K562 (cell line): Measurements from ENCODE around the gene RBM19. TPM values are rescaled to one million over a fixed set of nuclear protein-coding genes. Genes with fewer than 3 reads are reported as not detected.
A peak's percentile ranks its signal among the peaks of the same experiment; 100 is the strongest.

Experiments used
- ATAC-seq: fragments of 200-7000 bp; cut with Tn5 transposase; 3 replicates; pipeline ENCODE4 v1.9.1; 2020; ENCODE audit warnings: moderate library complexity
- BruUV-seq: library from RNA; stranded (reverse); fragments of 400-500 nt; replicated peaks from 2 replicates; lab custom pipeline; 2021; lab: Mats Ljungman, UMichigan
- CTCF ChIA-PET: fragments of 300-600 bp; formaldehyde crosslinking; extraction: SDS; loops from one replicate; lab custom pipeline; 2021; ENCODE audit warnings: low intra/inter-chr PET ratio; lab: Yijun Ruan, JAX
- POLR2A ChIA-PET: fragments of 300-600, 350-650 bp; sonication (Branson Sonifier 250); formaldehyde crosslinking; extraction: SDS; loops from one replicate; lab custom pipeline; 2021; ENCODE audit warnings: antibody characterized with exemption, inconsistent platforms; lab: Yijun Ruan, JAX
- DNase-seq, 4 experiments: peaks; one replicate each; pipeline versions ENCODE4 v3.0.0 to v3.0.0-alpha.2; 2011 to 2018; ENCODE audit warnings: low spot score in 3 of 4, mixed read lengths in 3 of 4; ENCODE audit errors: extremely low read depth in 1 of 4
- FAIRE-seq: peaks from 2 replicates; lab custom pipeline; 2011; peaks lifted over from hg19 to GRCh38; lab: Jason Lieb, UNC
- H2AFZ ChIP-seq: 2 replicates; pipeline ENCODE4 v1.6.0; 2011; ENCODE audit warnings: low read depth, low read length, control low read depth, inconsistent platforms
- H3K27ac ChIP-seq: fragments of 200-600 bp; 3 replicates; pipeline ENCODE4 v1.8.0; 2011; ENCODE audit warnings: low read depth, mild to moderate bottlenecking, control low read depth, inconsistent platforms, low read length, moderate library complexity, mixed read lengths; ENCODE audit errors: extremely low read depth
- H3K27me3 ChIP-seq, 2 experiments: fragments of 300-600 bp in 1 of 2; 2 replicates in 1 of 2; 3 replicates in 1 of 2; pipeline versions ENCODE4 v1.6.0 to v1.8.0; 2011; ENCODE audit warnings: inconsistent platforms in 2 of 2, low read length in 2 of 2, mild to moderate bottlenecking in 1 of 2, mixed read lengths in 1 of 2, moderate library complexity in 1 of 2; ENCODE audit not compliant: control insufficient read depth in 2 of 2, insufficient read depth in 2 of 2
- H3K36me3 ChIP-seq: fragments of 300-600 bp; 3 replicates; pipeline ENCODE4 v1.8.0; 2011; ENCODE audit warnings: mild to moderate bottlenecking, low read length, inconsistent platforms; ENCODE audit not compliant: control insufficient read depth, insufficient read depth
- H3K4me1 ChIP-seq, 2 experiments: fragments of 200-600 bp in 1 of 2; replicated peaks in 1 of 2; 2 replicates in 1 of 2; 3 replicates in 1 of 2; pipeline versions ENCODE4 v1.5.1 to v1.8.0; 2011; ENCODE audit warnings: inconsistent platforms in 2 of 2, low read length in 2 of 2, mild to moderate bottlenecking in 1 of 2, mixed read lengths in 1 of 2, moderate library complexity in 1 of 2; ENCODE audit not compliant: control insufficient read depth in 2 of 2, insufficient read depth in 2 of 2
- H3K4me2 ChIP-seq: 2 replicates; pipeline ENCODE4 v1.6.1; 2011; ENCODE audit warnings: low read length, control low read depth, inconsistent platforms, mixed read lengths; ENCODE audit not compliant: insufficient read depth
- H3K4me3 ChIP-seq: fragments of 200-600 bp; sonication (generic), shearing (Covaris generic); 2 replicates; pipeline ENCODE4 v1.5.1; 2016; ENCODE audit warnings: control low read depth, inconsistent platforms
- H3K79me2 ChIP-seq: fragments of 200-600 bp; 3 replicates; pipeline ENCODE4 v1.8.0; 2011; ENCODE audit warnings: low read length, inconsistent platforms; ENCODE audit not compliant: control insufficient read depth, insufficient read depth
- H3K9ac ChIP-seq, 2 experiments: 2 replicates each; pipeline versions ENCODE4 v1.6.0 to v1.6.1; 2011; ENCODE audit warnings: low read depth in 2 of 2, low read length in 2 of 2, control low read depth in 1 of 2, inconsistent platforms in 1 of 2, mild to moderate bottlenecking in 1 of 2, mixed read lengths in 1 of 2; ENCODE audit not compliant: insufficient read depth in 1 of 2
- H3K9me1 ChIP-seq: one replicate; pipeline ENCODE4 v1.6.0; 2011; ENCODE audit warnings: inconsistent platforms, mild to moderate bottlenecking, low read length, moderate library complexity; ENCODE audit not compliant: control insufficient read depth, insufficient read depth
- H3K9me3 ChIP-seq: replicated peaks from 2 replicates; pipeline ENCODE4 v1.5.1; 2011; ENCODE audit warnings: low read depth, low read length, inconsistent platforms; ENCODE audit not compliant: control insufficient read depth, insufficient read depth
- H4K20me1 ChIP-seq: replicated peaks from 2 replicates; pipeline ENCODE4 v1.6.1; 2011; ENCODE audit warnings: low read length, inconsistent platforms, mixed read lengths; ENCODE audit not compliant: control insufficient read depth, insufficient read depth
- CCAR2 ChIP-seq: fragments of 200-400 bp; formaldehyde crosslinking; IDR thresholded peaks from 2 replicates; pipeline ENCODE4 v1.6.1; 2017; ENCODE audit warnings: mild to moderate bottlenecking, low read depth, low read length
- CEBPB ChIP-seq: fragments of 450-650 bp; IDR thresholded peaks from 2 replicates; pipeline ENCODE4 v1.6.1; 2016; ENCODE audit warnings: missing genetic modification characterization, missing compliant biosample characterization
- ELF1 ChIP-seq: fragments of 200-800 bp; sonication (Bioruptor generic); IDR thresholded peaks from 2 replicates; pipeline ENCODE4 v1.6.1; 2016; ENCODE audit warnings: missing genetic modification characterization, missing compliant biosample characterization
- GABPB2 ChIP-seq: fragments of 250-450 bp; sonication (Bioruptor Pico); conservative IDR thresholded peaks from 2 replicates; pipeline ENCODE4 v1.5.1; 2021; ENCODE audit warnings: mild to moderate bottlenecking
- HMG20B ChIP-seq: fragments of 250-450 bp; sonication (Bioruptor Pico); IDR thresholded peaks from 2 replicates; pipeline ENCODE4 v1.5.0; 2021; ENCODE audit warnings: mild to moderate bottlenecking
- MCM2 ChIP-seq: fragments of 450-650 bp; IDR thresholded peaks from 2 replicates; pipeline ENCODE4 v1.6.1; 2017; ENCODE audit warnings: low read depth, mild to moderate bottlenecking
- MIER1 ChIP-seq: fragments of 450-650 bp; IDR thresholded peaks from 2 replicates; pipeline ENCODE4 v1.6.1; 2016; ENCODE audit warnings: antibody characterized with exemption, mild to moderate bottlenecking, low read depth
- MTA3 ChIP-seq: fragments of 450-650 bp; formaldehyde crosslinking; IDR thresholded peaks from 2 replicates; pipeline ENCODE4 v1.6.1; 2017; ENCODE audit warnings: mild to moderate bottlenecking, borderline replicate concordance
- NFYB ChIP-seq: IDR thresholded peaks from 2 replicates; pipeline ENCODE4 v1.6.1; 2011; ENCODE audit warnings: mild to moderate bottlenecking, moderate library complexity; ENCODE audit not compliant: insufficient read length; ENCODE audit errors: extremely low read depth
- POLR2G ChIP-seq: fragments of 200-400 bp; formaldehyde crosslinking; IDR thresholded peaks from 2 replicates; pipeline ENCODE4 v1.6.1; 2017; ENCODE audit warnings: low read depth, mild to moderate bottlenecking, antibody characterized with exemption, low read length, moderate library complexity
- PTBP1 ChIP-seq: fragments of 200-400 bp; formaldehyde crosslinking; IDR thresholded peaks from 2 replicates; pipeline ENCODE4 v1.6.1; 2017; ENCODE audit warnings: low read depth, low read length
- TCFL5 ChIP-seq: fragments of 250-450 bp; sonication (Bioruptor Pico); conservative IDR thresholded peaks from 2 replicates; pipeline ENCODE4 v1.6.1; 2021; ENCODE audit warnings: mild to moderate bottlenecking, moderate library complexity, matching md5 sums
- ZBTB7A ChIP-seq: IDR thresholded peaks from 2 replicates; pipeline ENCODE4 v1.6.1; 2011; ENCODE audit warnings: low read depth, mild to moderate bottlenecking, low read length, moderate library complexity, borderline replicate concordance; ENCODE audit not compliant: control insufficient read depth
- ZNF445 ChIP-seq: fragments of 250-450 bp; sonication (Bioruptor Pico); IDR thresholded peaks from 2 replicates; pipeline ENCODE4 v1.4.0; 2020; ENCODE audit warnings: low read depth, mild to moderate bottlenecking, moderate library complexity
- WGBS: fragments of 100-300 bp; shearing (Covaris generic); methylation state at CpG from one replicate; pipeline ENCODE4 v1.1.6; 2016; ENCODE audit warnings: low coverage, mixed read lengths; ENCODE audit not compliant: insufficient coverage; ENCODE audit errors: missing lambda C conversion rate; 5-methylcytosine and 5-hydroxymethylcytosine counted together
- in situ Hi-C: fragments of 300-500 bp; cut with MboI; formaldehyde crosslinking; loops from 4 replicates; pipeline ENCODE4 v1.15.0; 2018; ENCODE audit warnings: inconsistent platforms, mixed read lengths
- intact Hi-C: fragments of 100-400 bp; cut with micrococcal nuclease; formaldehyde crosslinking; loops from 2 replicates; pipeline ENCODE4 v1.14.2; 2022
- polyA plus RNA-seq, 8 experiments: library from polyadenylated mRNA; depleted of rRNA in 4 of 8; stranded (reverse) in 5 of 8; unstranded in 3 of 8; fragments of >200 nt; fragmentation: Nextera tagmentation in 2 of 8; fragmentation: Illumina TruSeq in 1 of 8; extraction: Ambion mirVana in 2 of 8; extraction: Trizol in 1 of 8; gene quantifications; 2 replicates each; pipeline versions ENCODE4 v1.2.1 to v1.2.3, GENCODE V29; 2011 to 2014; ENCODE audit warnings: inconsistent platforms in 1 of 8, missing spikeins in 1 of 8
- total RNA-seq, 7 experiments: library from RNA; depleted of rRNA in 6 of 7; stranded (reverse); fragments of >200 nt in 6 of 7; fragmentation: Illumina TruSeq in 2 of 7; extraction: Trizol in 2 of 7; gene quantifications; 2 replicates each; pipeline versions ENCODE4 v1.2.1 to v1.2.3, GENCODE V29; 2011 to 2021; ENCODE audit warnings: low replicate concordance in 1 of 7
- TF ChIP-seq, protein P1 (sequence below): fragments of 250-450 bp; sonication (Bioruptor Pico); IDR thresholded peaks from 2 replicates; pipeline ENCODE4 v1.5.0; 2021
- TF ChIP-seq, protein P2 (sequence below), 2 experiments: fragments of 200-800 bp in 1 of 2; sonication (Bioruptor generic) in 1 of 2; sonication (generic) in 1 of 2; formaldehyde crosslinking in 1 of 2; IDR thresholded peaks in 1 of 2; conservative IDR thresholded peaks in 1 of 2; 2 replicates each; pipeline versions ENCODE4 v1.5.0 to v1.6.1; 2016 to 2020; ENCODE audit warnings: missing compliant biosample characterization in 1 of 2, missing genetic modification characterization in 1 of 2, missing genetic modification reagents in 1 of 2
- TF ChIP-seq, protein P3 (sequence below), 2 experiments: fragments of 450-650 bp in 1 of 2; sonication (generic) in 1 of 2; formaldehyde crosslinking in 1 of 2; IDR thresholded peaks in 1 of 2; conservative IDR thresholded peaks in 1 of 2; 2 replicates each; pipeline versions ENCODE4 v1.6.1 to v1.8.1; 2016 to 2023; ENCODE audit warnings: mild to moderate bottlenecking in 2 of 2, moderate library complexity in 2 of 2, inconsistent platforms in 1 of 2, missing genetic modification reagents in 1 of 2

The RBM19 gene
- total and polyA plus RNA-seq, 9 of the 15 experiments (the other 6 are each of a cell fraction or from before 2014, with no cell fraction given), result 16.0 to 58.4 (median 37.9) TPM

DNA sequence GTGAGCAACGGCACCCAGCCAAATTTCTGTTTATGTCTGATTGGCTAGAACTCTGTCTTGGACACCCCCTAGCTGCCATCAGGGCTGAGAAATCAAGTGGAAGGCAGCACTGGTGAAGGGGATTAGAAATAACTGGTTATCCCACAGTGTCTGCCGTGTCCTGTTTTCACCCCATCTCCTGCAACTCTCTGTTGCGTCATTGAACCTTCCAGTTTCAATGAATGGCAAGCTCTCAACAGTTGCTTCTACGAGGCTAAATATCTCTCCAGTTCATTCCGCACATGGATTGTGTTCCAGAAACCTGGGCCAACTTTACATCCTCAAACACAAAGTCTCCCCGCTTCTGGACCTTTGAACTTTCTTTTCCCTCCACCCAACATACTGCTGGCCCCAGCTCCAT, 173.7 kb downstream of the RBM19 start (continued):
- TF ChIP-seq, protein P1, sequence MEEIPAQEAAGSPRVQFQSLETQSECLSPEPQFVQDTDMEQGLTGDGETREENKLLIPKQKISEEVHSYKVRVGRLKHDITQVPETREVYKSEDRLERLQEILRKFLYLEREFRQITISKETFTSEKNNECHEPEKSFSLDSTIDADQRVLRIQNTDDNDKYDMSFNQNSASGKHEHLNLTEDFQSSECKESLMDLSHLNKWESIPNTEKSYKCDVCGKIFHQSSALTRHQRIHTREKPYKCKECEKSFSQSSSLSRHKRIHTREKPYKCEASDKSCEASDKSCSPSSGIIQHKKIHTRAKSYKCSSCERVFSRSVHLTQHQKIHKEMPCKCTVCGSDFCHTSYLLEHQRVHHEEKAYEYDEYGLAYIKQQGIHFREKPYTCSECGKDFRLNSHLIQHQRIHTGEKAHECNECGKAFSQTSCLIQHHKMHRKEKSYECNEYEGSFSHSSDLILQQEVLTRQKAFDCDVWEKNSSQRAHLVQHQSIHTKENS, result no peak
- TF ChIP-seq CEBPB (tag), result peak; percentile 74

DNA sequence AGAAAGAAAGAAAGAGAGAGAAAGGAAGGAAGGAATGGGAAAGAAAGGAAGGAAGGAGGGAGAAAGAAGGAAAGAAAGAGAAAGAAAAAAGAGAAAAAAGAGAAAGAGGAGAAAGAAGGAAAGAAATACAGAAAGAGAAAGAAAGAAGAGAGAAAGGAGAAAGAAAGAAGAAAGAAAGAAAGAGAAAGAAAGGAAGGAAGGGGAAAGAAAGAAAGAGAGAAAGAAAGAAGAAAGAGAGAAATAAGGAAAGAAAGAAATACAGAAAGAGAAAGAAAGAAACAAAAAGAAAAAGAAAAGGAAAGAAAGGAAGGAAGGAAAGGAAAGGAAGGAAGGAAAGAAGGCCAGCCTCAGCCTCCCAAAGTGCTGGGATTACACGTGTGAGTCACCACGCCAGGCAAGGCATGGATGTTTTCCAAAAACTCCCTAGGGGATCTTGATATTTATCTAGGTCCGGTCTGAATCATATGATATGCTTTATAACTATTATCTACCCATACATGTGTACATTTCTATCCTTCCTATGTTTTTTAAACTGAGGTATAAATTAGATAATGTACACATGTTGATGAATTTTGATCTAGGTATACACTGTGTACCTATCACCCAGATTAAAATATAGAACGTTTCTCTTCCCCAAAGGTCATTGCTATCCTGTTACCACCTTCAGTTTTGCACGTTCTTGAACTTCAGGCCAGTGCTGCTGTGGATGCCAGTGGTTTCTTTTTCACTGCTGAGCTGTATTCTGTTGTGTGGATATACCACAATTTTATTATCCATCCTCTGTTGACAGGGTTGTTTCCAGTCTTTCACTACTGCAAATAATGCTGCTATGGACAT, 177.9 kb downstream of the RBM19 start:
- H2AFZ ChIP-seq, result no peak overlapping the region
- intact Hi-C loops, result no loop called here
- no peaks in the 10 kb centered on the region for H3K36me3 ChIP-seq
- H3K9ac ChIP-seq, result no peak overlapping the region
- no TSS peak for BruUV-seq
- H3K4me3 ChIP-seq, result no peak overlapping the region
- no peaks in the 10 kb centered on the region for H3K9me1 ChIP-seq
- H3K27me3 ChIP-seq, result no peaks in the 10 kb centered on the region
- CTCF ChIA-PET, result no interaction called here
- in situ Hi-C loops, result no loop called here
- H3K79me2 ChIP-seq, result no peaks in the 10 kb centered on the region
- DNase-seq (no peak), ATAC-seq (no peak), FAIRE-seq (no peak)
- POLR2A ChIA-PET, result no interaction called here
- H3K4me2 ChIP-seq, result no peak overlapping the region
- peaks cover 8 to 11% of the 10 kb centered on the region in 2 experiments; a peak in 4 of 5 replicates for H3K4me1 ChIP-seq
- no peaks in the 10 kb centered on the region for H3K9me3 ChIP-seq
- H4K20me1 ChIP-seq, result no peaks in the 10 kb centered on the region
- no peak overlapping the region for H3K27ac ChIP-seq
- 0% methylated on average over 5 of the region's 5 CpGs for WGBS
- TF ChIP-seq POLR2G (no peak), PTBP1 (no peak), MIER1 (no peak), MCM2 (no peak), ELF1 (tag) (no peak), NFYB (no peak), ZNF445 (CRISPR knock-in tag) (no peak), MTA3 (no peak), GABPB2 (CRISPR knock-in tag) (no peak), TCFL5 (CRISPR knock-in tag) (no peak), CCAR2 (no peak), ZBTB7A (no peak), HMG20B (CRISPR knock-in tag) (no peak)
- TF ChIP-seq, protein P2, sequence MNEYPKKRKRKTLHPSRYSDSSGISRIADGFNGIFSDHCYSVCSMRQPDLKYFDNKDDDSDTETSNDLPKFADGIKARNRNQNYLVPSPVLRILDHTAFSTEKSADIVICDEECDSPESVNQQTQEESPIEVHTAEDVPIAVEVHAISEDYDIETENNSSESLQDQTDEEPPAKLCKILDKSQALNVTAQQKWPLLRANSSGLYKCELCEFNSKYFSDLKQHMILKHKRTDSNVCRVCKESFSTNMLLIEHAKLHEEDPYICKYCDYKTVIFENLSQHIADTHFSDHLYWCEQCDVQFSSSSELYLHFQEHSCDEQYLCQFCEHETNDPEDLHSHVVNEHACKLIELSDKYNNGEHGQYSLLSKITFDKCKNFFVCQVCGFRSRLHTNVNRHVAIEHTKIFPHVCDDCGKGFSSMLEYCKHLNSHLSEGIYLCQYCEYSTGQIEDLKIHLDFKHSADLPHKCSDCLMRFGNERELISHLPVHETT (CRISPR knock-in tag; conservative IDR thresholded peaks at IDR 0.05 in 1 of 2, IDR thresholded peaks at IDR 0.05 in 1 of 2), result no peak
- TF ChIP-seq, protein P3, sequence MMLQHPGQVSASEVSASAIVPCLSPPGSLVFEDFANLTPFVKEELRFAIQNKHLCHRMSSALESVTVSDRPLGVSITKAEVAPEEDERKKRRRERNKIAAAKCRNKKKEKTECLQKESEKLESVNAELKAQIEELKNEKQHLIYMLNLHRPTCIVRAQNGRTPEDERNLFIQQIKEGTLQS (IDR thresholded peaks at IDR 0.05), result peak; percentile 64; the same call in 1 of the 2 replicates
- TF ChIP-seq, protein P3 (CRISPR knock-in tag; conservative IDR thresholded peaks at IDR 0.05), result no peak
